SK-N-MC (cell line): ENCODE results near the gene DDX47.

Experiments
- DNase-seq: peaks from one replicate; pipeline ENCODE4 v3.0.0-alpha.2; 2011; ENCODE audit warnings: low read depth, low spot score
- H3K27ac ChIP-seq: fragments of 200-600 bp; sonication (generic); 2 replicates; pipeline ENCODE4 v1.5.1; 2016; ENCODE audit warnings: mixed run types
- H3K36me3 ChIP-seq: fragments of 200-600 bp; sonication (generic); 2 replicates; pipeline ENCODE4 v1.6.1; 2017; ENCODE audit warnings: antibody characterized with exemption, low read length, mixed read lengths; ENCODE audit not compliant: insufficient read depth
- H3K4me3 ChIP-seq: fragments of 200-600 bp; sonication (generic); 2 replicates; pipeline ENCODE4 v1.5.1; 2016
- H3K9ac ChIP-seq: fragments of 200-600 bp; sonication (generic); 2 replicates; pipeline ENCODE4 v1.8.0; 2017; ENCODE audit warnings: mixed run types, mixed read lengths; ENCODE audit not compliant: insufficient read length
- H3K9me3 ChIP-seq: fragments of 200-600 bp; sonication (generic); 2 replicates; pipeline ENCODE4 v1.6.1; 2017; ENCODE audit warnings: low read depth, mild to moderate bottlenecking, antibody characterized with exemption, low read length, moderate library complexity, mixed read lengths
- EZH2 ChIP-seq: fragments of 200-600 bp; sonication (generic); IDR thresholded peaks from one replicate; pipeline ENCODE4 v1.6.1; 2017; ENCODE audit warnings: antibody characterized with exemption
- FOXP2 ChIP-seq: optimal IDR thresholded peaks from 2 replicates; pipeline ENCODE3; 2011; ENCODE audit warnings: mild to moderate bottlenecking, moderate library complexity; ENCODE audit not compliant: insufficient read depth; ENCODE audit errors: extremely low read length, control extremely low read depth
- POLR2AphosphoS5 ChIP-seq: IDR thresholded peaks from 2 replicates; pipeline ENCODE4 v1.6.1; 2012; ENCODE audit warnings: mild to moderate bottlenecking, low read depth, low read length, borderline replicate concordance

Gene DDX47

DNA sequence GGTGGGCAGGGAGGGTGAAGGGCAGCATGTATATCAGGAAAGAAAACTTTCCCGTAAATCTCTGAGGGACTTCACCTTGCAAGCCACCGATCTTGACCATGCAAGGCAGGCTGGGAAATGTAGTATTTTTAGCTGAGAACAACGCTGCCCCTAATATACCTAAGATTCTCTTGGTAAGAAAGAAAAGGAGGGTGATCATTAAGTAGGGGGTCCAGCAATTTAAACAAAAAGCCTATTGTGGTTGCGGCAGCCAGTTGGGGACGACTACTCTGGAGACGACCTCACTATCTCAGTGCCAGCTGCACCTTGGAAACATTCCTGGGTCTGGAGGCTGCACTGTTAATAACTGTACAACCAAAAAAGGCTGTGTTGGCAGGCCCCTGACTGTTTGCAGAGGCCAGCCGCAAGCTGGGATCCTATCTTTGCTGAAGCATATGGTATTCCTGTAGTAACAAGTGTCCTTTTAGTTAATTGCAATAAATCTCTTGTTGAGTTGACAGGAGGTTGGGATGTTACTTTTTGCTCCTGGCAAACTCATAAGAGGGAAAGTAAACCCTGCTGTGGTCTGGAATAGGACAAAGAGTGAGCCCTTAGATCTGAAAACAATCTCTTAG lies 21.3 kb upstream of the DDX47 start:
- H3K4me3 ChIP-seq, result no peak overlapping the region
- H3K27ac ChIP-seq, result no peak overlapping the region
- H3K36me3 ChIP-seq, result no peaks in the 10 kb centered on the region
- H3K9ac ChIP-seq, result no peak overlapping the region
- DNase-seq, result no peak
- no peak for TF ChIP-seq FOXP2
- no peak for TF ChIP-seq POLR2AphosphoS5
- no peak for TF ChIP-seq EZH2
- no peaks in the 10 kb centered on the region for H3K9me3 ChIP-seq

DNA sequence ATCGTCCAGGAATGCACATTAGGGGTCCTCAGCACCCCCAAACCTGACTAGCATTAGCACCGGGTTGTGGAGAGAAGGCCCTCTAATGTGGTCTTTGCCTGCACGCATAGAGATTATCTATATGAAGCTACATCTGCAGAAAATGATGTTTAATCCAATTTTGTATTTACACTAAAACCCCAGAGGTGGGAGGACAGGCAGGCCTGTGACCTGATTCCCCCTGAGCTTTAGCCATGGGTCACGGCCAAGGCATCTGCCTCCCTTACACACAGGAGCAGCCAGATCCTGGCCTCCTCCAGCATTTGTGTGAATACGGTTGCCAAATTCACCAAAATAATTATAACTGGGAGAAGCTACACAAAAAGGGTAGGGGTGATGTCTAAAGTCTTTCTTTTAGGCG lies 20.7 kb upstream of the DDX47 start:
- H3K4me3 ChIP-seq, result no peak overlapping the region
- TF ChIP-seq EZH2 (no peak), FOXP2 (no peak), POLR2AphosphoS5 (no peak)
- H3K9me3 ChIP-seq, result no peaks in the 10 kb centered on the region
- H3K36me3 ChIP-seq, result no peaks in the 10 kb centered on the region
- H3K9ac ChIP-seq, result no peak overlapping the region
- DNase-seq, result no peak
- no peak overlapping the region for H3K27ac ChIP-seq

DNA sequence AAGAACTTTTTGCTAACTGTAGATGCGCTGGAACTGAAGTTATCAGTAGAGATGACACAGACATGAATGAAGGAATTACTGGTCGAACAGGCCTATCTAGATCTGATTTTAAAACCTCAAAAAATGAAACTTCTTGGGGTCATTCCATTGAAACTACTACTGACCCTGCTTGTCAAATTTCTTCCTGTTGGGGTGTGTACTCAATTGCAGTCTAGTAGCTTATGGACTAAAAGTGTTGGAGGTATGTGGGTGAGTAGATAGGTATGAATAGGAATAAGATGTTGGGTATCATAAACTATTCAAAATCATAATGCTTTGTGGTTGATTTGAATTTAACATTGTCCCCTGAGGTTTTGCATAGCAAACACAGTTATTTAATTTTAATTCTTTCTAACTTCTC lies 18.5 kb upstream of the DDX47 start:
- Histone ChIP-seq H3K4me3 (no peak overlapping the region), H3K9me3 (no peaks in the 10 kb centered on the region), H3K9ac (no peak overlapping the region), H3K36me3 (no peaks in the 10 kb centered on the region), H3K27ac (no peak overlapping the region)
- TF ChIP-seq EZH2 (no peak), FOXP2 (no peak), POLR2AphosphoS5 (no peak)
- DNase-seq, result no peak

DNA sequence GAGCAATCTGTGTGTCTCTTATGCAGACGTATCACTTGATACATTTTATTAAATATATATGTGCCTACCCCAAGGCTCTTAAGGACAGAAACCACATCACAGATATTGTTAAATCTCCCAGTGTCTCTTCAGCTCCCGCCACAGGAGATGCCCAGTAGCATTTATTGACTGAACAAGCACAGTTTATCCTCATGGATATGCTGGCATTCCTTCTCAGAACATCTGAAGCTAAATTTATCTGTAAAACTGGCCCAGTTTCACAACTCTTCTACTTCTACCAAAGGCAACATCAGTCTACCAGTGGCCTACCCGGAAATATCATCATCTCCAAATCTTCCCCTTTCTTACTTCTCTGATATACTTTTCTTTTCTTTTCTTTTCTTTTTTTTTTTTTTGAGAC lies 17.0 kb upstream of the DDX47 start:
- Histone ChIP-seq H3K9me3 (no peaks in the 10 kb centered on the region), H3K9ac (no peak overlapping the region), H3K36me3 (no peaks in the 10 kb centered on the region), H3K4me3 (no peak overlapping the region), H3K27ac (no peak overlapping the region)
- DNase-seq, result no peak
- no peak for TF ChIP-seq EZH2
- no peak for TF ChIP-seq FOXP2
- TF ChIP-seq POLR2AphosphoS5, result no peak

DNA sequence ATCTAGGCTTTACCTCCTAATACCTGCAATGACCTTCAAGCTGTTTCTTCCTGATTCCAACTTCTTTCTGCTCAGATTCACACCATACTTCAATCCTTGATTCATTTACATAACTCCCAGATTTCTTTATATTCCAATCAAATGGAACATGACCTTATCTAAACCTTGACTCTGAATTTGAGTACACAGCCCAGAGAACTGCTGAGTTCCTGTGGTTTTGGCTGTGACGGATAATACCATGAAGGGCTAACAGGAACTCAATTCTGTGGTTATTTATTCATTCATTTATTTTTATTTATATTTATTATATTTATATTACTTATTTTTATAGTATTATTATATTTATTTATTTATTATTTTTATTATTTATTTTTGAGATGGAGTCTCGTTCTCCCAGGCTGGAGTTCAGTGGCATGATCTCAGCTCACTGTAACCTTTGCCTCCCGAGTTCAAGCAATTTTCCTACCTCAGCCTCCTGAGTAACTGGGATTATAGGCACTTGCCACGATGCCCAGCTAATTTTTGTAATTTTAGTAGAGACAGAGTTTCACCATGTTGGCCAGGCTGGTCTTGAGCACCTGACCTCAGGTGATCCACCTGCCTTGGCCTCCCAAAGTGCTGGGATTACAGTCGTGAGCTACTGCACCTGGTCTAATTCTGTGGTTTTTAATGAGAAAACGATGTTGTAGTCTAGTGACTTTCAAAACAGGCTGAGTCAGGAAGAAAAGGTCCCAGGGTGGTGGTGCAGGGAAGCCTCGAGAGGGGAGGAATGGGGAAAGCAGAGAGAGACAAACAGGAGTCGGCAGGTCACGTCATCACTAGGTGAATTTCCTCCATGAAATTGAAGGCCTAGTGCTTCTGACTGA lies 16.0 kb upstream of the DDX47 start:
- Histone ChIP-seq H3K4me3 (no peak overlapping the region), H3K9ac (no peak overlapping the region), H3K27ac (no peak overlapping the region), H3K9me3 (no peaks in the 10 kb centered on the region), H3K36me3 (no peaks in the 10 kb centered on the region)
- TF ChIP-seq FOXP2 (no peak), POLR2AphosphoS5 (no peak), EZH2 (no peak)
- no peak for DNase-seq

DNA sequence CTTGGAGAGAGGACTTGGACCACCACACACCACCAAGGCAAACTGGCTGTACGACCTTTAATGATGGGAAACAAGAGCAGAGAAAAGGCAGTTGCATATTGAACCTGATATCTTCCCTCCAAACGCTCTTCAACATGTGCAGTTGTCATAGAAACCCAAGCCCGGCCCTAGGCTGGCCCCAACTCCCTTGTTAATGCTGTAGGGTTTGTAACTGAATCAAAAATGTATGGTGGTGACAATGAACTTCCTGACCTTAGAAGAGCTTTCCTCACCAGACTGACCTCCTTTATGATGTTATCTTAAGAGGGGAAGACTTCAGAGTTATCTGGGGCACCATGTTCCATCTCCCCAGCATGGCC lies 15.4 kb upstream of the DDX47 start:
- Histone ChIP-seq H3K9ac (no peak overlapping the region), H3K36me3 (no peaks in the 10 kb centered on the region), H3K27ac (no peak overlapping the region), H3K4me3 (no peak overlapping the region), H3K9me3 (no peaks in the 10 kb centered on the region)
- TF ChIP-seq EZH2, result no peak
- TF ChIP-seq POLR2AphosphoS5, result no peak
- TF ChIP-seq FOXP2, result no peak
- DNase-seq, result no peak

DNA sequence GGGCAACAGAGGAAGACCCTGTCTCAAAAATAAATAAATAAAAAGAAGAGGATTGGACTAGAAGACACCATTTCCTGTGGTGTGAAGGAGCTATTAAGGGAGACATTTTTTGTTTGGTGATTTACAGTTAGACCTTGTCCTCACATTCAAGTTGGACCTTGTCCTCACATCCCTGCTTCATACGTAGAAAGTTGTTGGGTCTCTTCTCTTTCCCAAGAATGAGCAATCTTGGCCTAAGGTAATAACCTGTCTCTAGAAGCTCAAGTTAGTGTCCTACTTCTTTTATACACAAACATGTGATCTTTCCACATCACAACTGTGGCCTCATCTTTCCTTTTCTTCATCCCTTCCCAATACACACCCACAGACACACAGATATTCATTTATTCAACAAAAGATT lies 14.7 kb upstream of the DDX47 start:
- DNase-seq, result no peak
- H3K36me3 ChIP-seq, result no peaks in the 10 kb centered on the region
- no peak for TF ChIP-seq FOXP2
- TF ChIP-seq EZH2, result no peak
- TF ChIP-seq POLR2AphosphoS5, result no peak
- H3K27ac ChIP-seq, result no peak overlapping the region
- H3K4me3 ChIP-seq, result no peak overlapping the region
- no peak overlapping the region for H3K9ac ChIP-seq
- no peaks in the 10 kb centered on the region for H3K9me3 ChIP-seq

DNA sequence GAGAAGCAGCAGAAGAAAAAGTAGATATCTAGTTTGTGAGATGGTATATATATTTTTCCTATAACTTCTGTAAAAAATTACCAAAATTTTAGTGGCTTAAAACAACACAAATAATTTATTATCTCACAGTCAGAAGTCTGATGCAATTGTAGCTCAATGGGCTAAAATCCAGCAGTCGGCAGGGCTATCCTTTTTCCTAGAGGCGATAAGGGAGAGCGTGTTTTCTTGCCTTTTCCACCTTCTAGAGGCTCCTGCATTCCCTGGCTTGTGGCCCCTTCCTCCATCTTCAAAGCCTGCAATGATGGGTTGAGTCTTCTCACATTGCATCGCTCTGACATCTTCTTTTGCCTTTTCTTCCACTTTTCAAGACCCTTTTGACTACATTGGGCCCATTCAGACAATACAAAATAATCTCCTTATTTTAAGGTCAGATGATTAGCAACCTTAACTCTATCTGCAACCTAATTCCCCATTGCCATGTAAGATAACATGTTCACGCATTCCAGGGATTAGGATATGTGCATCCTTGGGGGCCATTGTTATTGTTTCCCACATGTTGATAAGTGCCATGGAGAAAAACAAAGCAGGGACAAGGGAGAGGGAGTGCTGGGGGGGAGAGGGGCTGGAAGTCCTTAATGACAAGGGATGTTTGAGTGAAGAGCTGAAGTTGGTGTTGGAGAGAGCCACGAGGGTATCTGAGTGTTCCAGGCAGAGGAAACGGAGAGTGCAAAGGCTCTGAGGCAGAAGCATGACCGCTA lies 13.8 kb upstream of the DDX47 start:
- no peak overlapping the region for H3K9ac ChIP-seq
- H3K27ac ChIP-seq, result no peak overlapping the region
- H3K4me3 ChIP-seq, result no peak overlapping the region
- DNase-seq, result no peak
- H3K9me3 ChIP-seq, result no peaks in the 10 kb centered on the region
- H3K36me3 ChIP-seq, result no peaks in the 10 kb centered on the region
- TF ChIP-seq EZH2, result no peak
- no peak for TF ChIP-seq FOXP2
- TF ChIP-seq POLR2AphosphoS5, result no peak
